CD14-positive monocyte (primary cell): Measurements from ENCODE around the gene TRHDE. TPM values are rescaled to one million over a fixed set of nuclear protein-coding genes. Genes with fewer than 3 reads are reported as not detected.

Experiments used
- DNase-seq, 3 donors: peaks; one replicate each; pipeline ENCODE4 v3.0.0-alpha.2; 2011 to 2022
- H2AFZ ChIP-seq: 2 replicates; pipeline ENCODE4 v1.6.0; 2012; ENCODE audit warnings: mild to moderate bottlenecking, low read depth, low read length, inconsistent platforms; ENCODE audit not compliant: insufficient read depth, poor library complexity, severe bottlenecking
- H3K27ac ChIP-seq, 2 donors: 1 replicate in 1 of 2; 2 replicates in 1 of 2; pipeline ENCODE4 v1.5.1; 2012 to 2013; ENCODE audit warnings: low read length in 2 of 2, control low read depth in 1 of 2, inconsistent platforms in 1 of 2, low read depth in 1 of 2, mild to moderate bottlenecking in 1 of 2
- H3K27me3 ChIP-seq, 2 donors: one replicate each; pipeline versions ENCODE4 v1.6.0 to v1.6.1; 2011 to 2013; ENCODE audit warnings: low read length in 2 of 2; ENCODE audit not compliant: control insufficient read depth in 2 of 2, insufficient read depth in 2 of 2
- H3K36me3 ChIP-seq, 2 donors: replicated peaks in 1 of 2; 1 replicate in 1 of 2; 2 replicates in 1 of 2; pipeline versions ENCODE4 v1.5.1 to v1.6.1; 2012 to 2013; ENCODE audit warnings: low read length in 2 of 2, control low read depth in 1 of 2, inconsistent platforms in 1 of 2, mild to moderate bottlenecking in 1 of 2; ENCODE audit not compliant: insufficient read depth in 2 of 2, control insufficient read depth in 1 of 2
- H3K4me1 ChIP-seq, 2 donors: 1 replicate in 1 of 2; 2 replicates in 1 of 2; pipeline versions ENCODE4 v1.5.1 to v1.6.1; 2012 to 2013; ENCODE audit warnings: low read length in 2 of 2, control low read depth in 1 of 2, inconsistent platforms in 1 of 2, mild to moderate bottlenecking in 1 of 2, moderate library complexity in 1 of 2; ENCODE audit not compliant: insufficient read depth in 2 of 2, control insufficient read depth in 1 of 2
- H3K4me2 ChIP-seq: replicated peaks from 2 replicates; pipeline ENCODE3; 2012; ENCODE audit warnings: low read length, moderate library complexity, mild to moderate bottlenecking; ENCODE audit not compliant: poor library complexity, severe bottlenecking; ENCODE audit errors: extremely low read depth
- H3K4me3 ChIP-seq, 3 experiments: fragments of 200-600 bp in 1 of 3; sonication (generic) in 1 of 3; replicated peaks in 1 of 3; 1 replicate in 2 of 3; 2 replicates in 1 of 3; pipeline ENCODE4 v1.5.1; 2011 to 2013; ENCODE audit warnings: low read length in 3 of 3, mild to moderate bottlenecking in 3 of 3, control low read depth in 2 of 3, low read depth in 2 of 3, inconsistent platforms in 1 of 3, moderate library complexity in 1 of 3
- H3K79me2 ChIP-seq: 2 replicates; pipeline ENCODE4 v1.6.0; 2012; ENCODE audit warnings: mild to moderate bottlenecking, control low read depth, inconsistent platforms, low read length, moderate library complexity; ENCODE audit not compliant: insufficient read depth
- H3K9ac ChIP-seq: 2 replicates; pipeline ENCODE4 v1.6.0; 2017; ENCODE audit warnings: low read length, mild to moderate bottlenecking; ENCODE audit not compliant: insufficient read depth, poor library complexity, severe bottlenecking
- H3K9me3 ChIP-seq, 2 donors: replicated peaks in 1 of 2; 1 replicate in 1 of 2; 2 replicates in 1 of 2; pipeline versions ENCODE4 v1.5.1 to v1.6.1; 2012 to 2013; ENCODE audit warnings: low read length in 2 of 2, control low read depth in 1 of 2; ENCODE audit not compliant: control insufficient read depth in 1 of 2, insufficient read depth in 1 of 2
- H4K20me1 ChIP-seq: 2 replicates; pipeline ENCODE4 v1.6.0; 2012; ENCODE audit warnings: mild to moderate bottlenecking, low read length, control low read depth, moderate library complexity; ENCODE audit not compliant: insufficient read depth
- H3K27ac Mint-ChIP-seq, 7 donors: one replicate each; pipeline ENCODE4 v1.8.0; 2020; ENCODE audit warnings: mild to moderate bottlenecking in 7 of 7, mixed read lengths in 7 of 7, moderate library complexity in 6 of 7, inconsistent platforms in 2 of 7
- H3K27me3 Mint-ChIP-seq, 3 donors: one replicate each; pipeline ENCODE4 v1.8.0; 2021 to 2022; ENCODE audit warnings: low read depth in 3 of 3, mild to moderate bottlenecking in 3 of 3, mixed read lengths in 3 of 3, moderate library complexity in 3 of 3, inconsistent platforms in 1 of 3
- H3K36me3 Mint-ChIP-seq, 2 donors: one replicate each; pipeline ENCODE4 v1.8.0; 2020; ENCODE audit warnings: mixed read lengths in 2 of 2, inconsistent platforms in 1 of 2, mild to moderate bottlenecking in 1 of 2
- H3K4me1 Mint-ChIP-seq: one replicate; pipeline ENCODE4 v1.8.0; 2020; ENCODE audit warnings: mild to moderate bottlenecking, mixed read lengths
- H3K4me3 Mint-ChIP-seq, 2 donors: one replicate each; pipeline ENCODE4 v1.8.0; 2020; ENCODE audit warnings: mild to moderate bottlenecking in 2 of 2, mixed read lengths in 2 of 2, moderate library complexity in 1 of 2
- H3K9me3 Mint-ChIP-seq, 7 donors: one replicate each; pipeline ENCODE4 v1.8.0; 2020 to 2022; ENCODE audit warnings: mixed read lengths in 7 of 7, mild to moderate bottlenecking in 6 of 7, moderate library complexity in 6 of 7, inconsistent platforms in 2 of 7
- CTCF ChIP-seq: fragments of 200-600 bp; IDR thresholded peaks from one replicate; pipeline ENCODE4 v1.8.0; 2022; ENCODE audit warnings: antibody characterized with exemption, mild to moderate bottlenecking
- WGBS: methylation state at CpG from one replicate; pipeline ENCODE4 v1.1.5; 2013; ENCODE audit warnings: missing lambda C conversion rate; ENCODE audit not compliant: insufficient coverage; 5-methylcytosine and 5-hydroxymethylcytosine counted together
- intact Hi-C, 2 donors: fragments of 100-400 bp; cut with micrococcal nuclease; formaldehyde crosslinking; loops; one replicate each; pipeline versions ENCODE4 v1.15.0 to v1.15.1; 2023
- polyA plus RNA-seq, 3 donors: library from polyadenylated mRNA; depleted of rRNA in 1 of 3; unstranded in 2 of 3; stranded (reverse) in 1 of 3; fragments of 300-500 nt in 2 of 3; fragments of >200 nt in 1 of 3; fragmentation: Illumina TruSeq in 2 of 3; gene quantifications; 1 replicate in 2 of 3; 2 replicates in 1 of 3; pipeline ENCODE4 v1.2.3, GENCODE V29; 2012 to 2021

TRHDE gene
- polyA plus RNA-seq, 3 donors, result not detected

- peaks cover 0 to 3% (median 0%) of the 10 kb centered on the region in 7 donors for H3K9me3 Mint-ChIP-seq
- Histone ChIP-seq H3K9ac (no peak overlapping the region), H3K36me3 (no peaks in the 10 kb centered on the region), H3K27me3 (peaks cover 6 to 22% of the 10 kb centered on the region in 2 donors), H4K20me1 (no peaks in the 10 kb centered on the region), H2AFZ (no peak overlapping the region), H3K4me1 (no peaks in the 10 kb centered on the region), H3K4me3 (no peak overlapping the region), H3K4me2 (no peak overlapping the region), H3K79me2 (no peaks in the 10 kb centered on the region), H3K9me3 (no peaks in the 10 kb centered on the region), H3K27ac (no peak overlapping the region)
- intact Hi-C loops, result no loop called here
- no peak overlapping the region for H3K4me3 Mint-ChIP-seq
- H3K27me3 Mint-ChIP-seq, result peaks cover 0 to 19% (median 7%) of the 10 kb centered on the region in 3 donors
- H3K36me3 Mint-ChIP-seq, result no peaks in the 10 kb centered on the region
- H3K27ac Mint-ChIP-seq, result no peak overlapping the region
- TF ChIP-seq CTCF, result no peak
- DNase-seq, result no peak
- no peaks in the 10 kb centered on the region for H3K4me1 Mint-ChIP-seq
- 83% methylated on average over 1 of the region's 2 CpGs for WGBS
These were observed 10.3 kb upstream of the TRHDE start for GRCh38 chr12:72261885-72262284.

- H3K9me3 ChIP-seq, result no peaks in the 10 kb centered on the region
- no peaks in the 10 kb centered on the region for H3K79me2 ChIP-seq
- no peaks in the 10 kb centered on the region for H4K20me1 ChIP-seq
- no peak overlapping the region for H3K27ac ChIP-seq
- Mint-ChIP-seq H3K27ac (no peak overlapping the region), H3K4me3 (peak overlapping the region in 1 of 2 donors; percentile 30), H3K36me3 (no peaks in the 10 kb centered on the region), H3K27me3 (peaks cover 6 to 30% (median 19%) of the 10 kb centered on the region in 3 donors), H3K9me3 (peaks cover 0 to 3% (median 0%) of the 10 kb centered on the region in 7 donors), H3K4me1 (no peaks in the 10 kb centered on the region)
- no peaks in the 10 kb centered on the region for H3K4me1 ChIP-seq
- peak; percentile 30 for TF ChIP-seq CTCF
- no peak overlapping the region for H3K9ac ChIP-seq
- H3K4me2 ChIP-seq, result no peak overlapping the region
- intact Hi-C loops, result no loop called here
- H3K36me3 ChIP-seq, result no peaks in the 10 kb centered on the region
- H2AFZ ChIP-seq, result no peak overlapping the region
- H3K27me3 ChIP-seq, result peaks cover 19 to 49% of the 10 kb centered on the region in 2 donors
- DNase-seq, result no peak
- WGBS, result no CpG with 5 or more reads among the region's 1 CpG
- H3K4me3 ChIP-seq, result no peak overlapping the region
These were observed 7.5 kb upstream of the TRHDE start for GRCh38 chr12:72264548-72265175.
